Osteoblast (primary cell): ENCODE measurements around the gene ASB11. TPM values are rescaled to one million over a fixed set of nuclear protein-coding genes. Genes with fewer than 3 reads are reported as not detected.
"Not testable (repeated sequence)": the region's sequence is repeated elsewhere in the genome, so short reads cannot be mapped to it uniquely, and the experiment has no call there.

Experiments
- DNase-seq: peaks from one replicate; pipeline ENCODE4 v3.0.0; 2011; ENCODE audit warnings: low spot score, mixed read lengths; ENCODE audit not compliant: insufficient read length; ENCODE audit errors: missing footprints
- H2AFZ ChIP-seq: 2 replicates; pipeline ENCODE4 v1.6.0; 2011; ENCODE audit warnings: mild to moderate bottlenecking, low read length
- H3K27ac ChIP-seq: 2 replicates; pipeline ENCODE4 v1.5.1; 2011; ENCODE audit warnings: mild to moderate bottlenecking, low read depth, low read length, moderate library complexity
- H3K27me3 ChIP-seq: 2 replicates; pipeline ENCODE4 v1.6.0; 2012; ENCODE audit warnings: mild to moderate bottlenecking, control low read depth, inconsistent platforms, low read length, moderate library complexity; ENCODE audit not compliant: insufficient read depth
- H3K36me3 ChIP-seq: 2 replicates; pipeline ENCODE4 v1.5.1; 2011; ENCODE audit warnings: mild to moderate bottlenecking, low read length, control low read depth, moderate library complexity; ENCODE audit not compliant: insufficient read depth
- H3K4me1 ChIP-seq: 2 replicates; pipeline ENCODE4 v1.5.1; 2011; ENCODE audit warnings: mild to moderate bottlenecking, low read length, control low read depth, moderate library complexity; ENCODE audit not compliant: insufficient read depth
- H3K4me2 ChIP-seq: 2 replicates; pipeline ENCODE4 v1.6.0; 2011; ENCODE audit warnings: mild to moderate bottlenecking, low read length; ENCODE audit not compliant: insufficient read depth
- H3K4me3 ChIP-seq: fragments of 200-600 bp; sonication (generic); 3 replicates; pipeline ENCODE4 v1.5.1; 2012; ENCODE audit warnings: mild to moderate bottlenecking, low read length, inconsistent platforms; ENCODE audit not compliant: insufficient read depth
- H3K79me2 ChIP-seq: 2 replicates; pipeline ENCODE4 v1.6.0; 2012; ENCODE audit warnings: mild to moderate bottlenecking, low read length, control low read depth, inconsistent platforms; ENCODE audit not compliant: insufficient read depth
- H3K9me3 ChIP-seq: 2 replicates; pipeline ENCODE4 v1.5.1; 2011; ENCODE audit warnings: low read depth, low read length, control low read depth
- H4K20me1 ChIP-seq: 2 replicates; pipeline ENCODE4 v1.6.0; 2012; ENCODE audit warnings: mild to moderate bottlenecking, low read length, control low read depth; ENCODE audit not compliant: insufficient read depth
- total RNA-seq: library from RNA; depleted of rRNA; stranded (reverse); fragments of >200 nt; gene quantifications from 2 replicates; pipeline ENCODE4 v1.2.3, GENCODE V29; 2012
- TF ChIP-seq, protein P1 (sequence below): IDR thresholded peaks from 2 replicates; pipeline ENCODE4 v1.5.1; 2011; ENCODE audit warnings: mild to moderate bottlenecking, low read depth, low read length, moderate library complexity; ENCODE audit errors: extremely low read depth

ASB11 gene
- total RNA-seq, 1 donor: not detected

DNA sequence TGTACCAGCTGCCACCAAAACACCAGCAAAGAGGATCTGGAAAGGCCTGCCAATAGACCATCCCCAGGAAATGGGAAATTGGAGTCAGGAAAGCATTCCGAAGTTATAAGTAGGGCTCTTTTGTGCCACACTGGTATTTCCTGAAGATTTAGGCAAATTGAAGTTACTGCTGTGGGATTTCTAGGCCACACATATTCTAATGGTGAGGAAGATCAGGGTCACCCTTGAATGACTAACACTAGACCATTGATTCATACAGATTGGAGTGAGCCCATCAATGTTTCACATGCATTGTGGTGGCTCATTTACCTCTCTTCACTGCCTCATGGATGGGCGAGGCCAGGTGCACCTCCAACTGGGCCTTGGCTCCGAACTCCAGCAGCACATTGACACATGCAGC is 22.6 kb downstream of the ASB11 start:
- H2AFZ ChIP-seq: no peak overlapping the region
- H3K4me3 ChIP-seq: no peak overlapping the region
- H4K20me1 ChIP-seq: no peaks in the 10 kb centered on the region
- H3K4me1 ChIP-seq: no peaks in the 10 kb centered on the region
- no peaks in the 10 kb centered on the region for H3K9me3 ChIP-seq
- DNase-seq: no peak
- TF ChIP-seq, protein P1, sequence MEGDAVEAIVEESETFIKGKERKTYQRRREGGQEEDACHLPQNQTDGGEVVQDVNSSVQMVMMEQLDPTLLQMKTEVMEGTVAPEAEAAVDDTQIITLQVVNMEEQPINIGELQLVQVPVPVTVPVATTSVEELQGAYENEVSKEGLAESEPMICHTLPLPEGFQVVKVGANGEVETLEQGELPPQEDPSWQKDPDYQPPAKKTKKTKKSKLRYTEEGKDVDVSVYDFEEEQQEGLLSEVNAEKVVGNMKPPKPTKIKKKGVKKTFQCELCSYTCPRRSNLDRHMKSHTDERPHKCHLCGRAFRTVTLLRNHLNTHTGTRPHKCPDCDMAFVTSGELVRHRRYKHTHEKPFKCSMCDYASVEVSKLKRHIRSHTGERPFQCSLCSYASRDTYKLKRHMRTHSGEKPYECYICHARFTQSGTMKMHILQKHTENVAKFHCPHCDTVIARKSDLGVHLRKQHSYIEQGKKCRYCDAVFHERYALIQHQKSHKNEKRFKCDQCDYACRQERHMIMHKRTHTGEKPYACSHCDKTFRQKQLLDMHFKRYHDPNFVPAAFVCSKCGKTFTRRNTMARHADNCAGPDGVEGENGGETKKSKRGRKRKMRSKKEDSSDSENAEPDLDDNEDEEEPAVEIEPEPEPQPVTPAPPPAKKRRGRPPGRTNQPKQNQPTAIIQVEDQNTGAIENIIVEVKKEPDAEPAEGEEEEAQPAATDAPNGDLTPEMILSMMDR: no peak
- no peaks in the 10 kb centered on the region for H3K27me3 ChIP-seq
- no peak overlapping the region for H3K4me2 ChIP-seq
- H3K79me2 ChIP-seq: no peaks in the 10 kb centered on the region
- no peak overlapping the region for H3K27ac ChIP-seq
- no peaks in the 10 kb centered on the region for H3K36me3 ChIP-seq

GRCh38 chrX:15277604-15278003 is 37.8 kb downstream of the ASB11 start:
- TF ChIP-seq, protein P1: no peak
- Histone ChIP-seq H3K79me2 (no peaks in the 10 kb centered on the region), H3K36me3 (no peaks in the 10 kb centered on the region), H2AFZ (no peak overlapping the region), H3K4me3 (no peak overlapping the region), H3K9me3 (no peaks in the 10 kb centered on the region), H3K27me3 (no peaks in the 10 kb centered on the region), H3K27ac (no peak overlapping the region), H4K20me1 (no peaks in the 10 kb centered on the region), H3K4me1 (no peaks in the 10 kb centered on the region), H3K4me2 (no peak overlapping the region)
- no peak for DNase-seq

- Histone ChIP-seq H3K79me2 (no peaks in the 10 kb centered on the region), H3K4me1 (no peaks in the 10 kb centered on the region), H2AFZ (no peak overlapping the region), H3K27me3 (no peaks in the 10 kb centered on the region), H4K20me1 (no peaks in the 10 kb centered on the region), H3K36me3 (no peaks in the 10 kb centered on the region), H3K4me3 (no peak overlapping the region), H3K9me3 (no peaks in the 10 kb centered on the region), H3K27ac (no peak overlapping the region), H3K4me2 (no peak overlapping the region)
- TF ChIP-seq, protein P1: no peak
- DNase-seq: no peak
Observed at GRCh38 chrX:15274946-15275345, 40.5 kb downstream of the ASB11 start.

GRCh38 chrX:15273275-15273674 is 42.2 kb downstream of the ASB11 start:
- DNase-seq, H3K9me3 ChIP-seq, H3K79me2 ChIP-seq: not testable (repeated sequence)

More at GRCh38 chrX:15273275-15273674, 42.2 kb downstream of the ASB11 start:
- H3K4me2 ChIP-seq, H4K20me1 ChIP-seq, H3K36me3 ChIP-seq, H3K27me3 ChIP-seq, H3K27ac ChIP-seq, H3K4me3 ChIP-seq, H3K4me1 ChIP-seq, H2AFZ ChIP-seq: not testable (repeated sequence)
